ENCODE results near the gene PMP22.
"Not testable (repeated sequence)": the region's sequence is repeated elsewhere in the genome, so short reads cannot be mapped to it uniquely, and the experiment has no call there.

PMP22 gene

GRCh38 chr17:15230866-15231265 lies 34.3 kb downstream of the PMP22 start:
- DNase-seq (ENCODE audit: low spot score) = no peak
- TF ChIP-seq CTCF (IDR thresholded peaks at IDR 0.05) = no peak
- Histone ChIP-seq H3K27ac (no peak overlapping the region), H3K4me3 (no peak overlapping the region)

GRCh38 chr17:15221827-15222226 lies 43.3 kb downstream of the PMP22 start:
- DNase-seq (ENCODE audit: low spot score); H3K27ac ChIP-seq; H3K4me3 ChIP-seq: not testable (repeated sequence)

GRCh38 chr17:15220785-15221184 lies 44.3 kb downstream of the PMP22 start:
- DNase-seq (ENCODE audit: low spot score) = no peak
- H3K27ac ChIP-seq = no peak overlapping the region
- no peak overlapping the region for H3K4me3 ChIP-seq
- no peak for TF ChIP-seq CTCF (IDR thresholded peaks at IDR 0.05)

- no peak overlapping the region for H3K27ac ChIP-seq
- no peak overlapping the region for H3K4me3 ChIP-seq
- no peak for TF ChIP-seq CTCF (IDR thresholded peaks at IDR 0.05)
- DNase-seq (ENCODE audit: low spot score) = no peak
Observed at GRCh38 chr17:15216481-15216880, 48.6 kb downstream of the PMP22 start.

- TF ChIP-seq CTCF (IDR thresholded peaks at IDR 0.05) = no peak
- H3K27ac ChIP-seq = no peak overlapping the region
- no peak overlapping the region for H3K4me3 ChIP-seq
- DNase-seq (ENCODE audit: low spot score) = no peak
Observed at GRCh38 chr17:15213381-15214087, 51.6 kb downstream of the PMP22 start.

- no peak for TF ChIP-seq CTCF (IDR thresholded peaks at IDR 0.05)
- Histone ChIP-seq H3K4me3 (no peak overlapping the region), H3K27ac (no peak overlapping the region)
- no peak for DNase-seq (ENCODE audit: low spot score)
Observed at GRCh38 chr17:15210247-15210646, 54.9 kb downstream of the PMP22 start.

GRCh38 chr17:15203062-15203461 lies 62.1 kb downstream of the PMP22 start:
- H3K4me3 ChIP-seq; DNase-seq (ENCODE audit: low spot score); H3K27ac ChIP-seq: not testable (repeated sequence)

GRCh38 chr17:15200574-15200973 lies 64.6 kb downstream of the PMP22 start:
- DNase-seq (ENCODE audit: low spot score); H3K4me3 ChIP-seq; H3K27ac ChIP-seq: not testable (repeated sequence)

GRCh38 chr17:15197229-15197628 lies 67.9 kb downstream of the PMP22 start:
- DNase-seq (ENCODE audit: low spot score) = no peak

More at GRCh38 chr17:15197229-15197628, 67.9 kb downstream of the PMP22 start:
- H3K4me3 ChIP-seq = no peak overlapping the region
- H3K27ac ChIP-seq = no peak overlapping the region
- TF ChIP-seq CTCF (IDR thresholded peaks at IDR 0.05) = no peak

All from coronary artery (tissue), 2 donors.